ENCODE measurements around the gene APLNR.

DNA sequence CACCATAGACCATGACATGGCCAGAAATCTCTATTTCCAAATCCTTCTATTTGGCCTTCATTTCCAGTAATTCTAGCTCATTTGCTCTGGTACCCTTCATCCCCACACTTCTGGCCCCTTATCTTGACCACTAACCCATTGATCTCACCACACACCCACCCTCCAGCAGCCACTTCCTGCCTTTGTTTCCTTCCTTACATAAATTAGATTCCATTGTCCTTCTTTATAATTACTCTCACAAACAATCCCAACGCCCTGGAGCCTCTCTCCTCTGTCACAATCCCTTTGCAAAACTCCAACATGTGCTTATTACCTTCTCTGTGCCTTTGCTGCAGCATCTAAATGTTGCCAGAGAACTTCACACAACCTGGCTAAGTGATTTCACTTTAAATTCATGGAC, 14.8 kb downstream of the APLNR start:
- TF ChIP-seq, protein P1, sequence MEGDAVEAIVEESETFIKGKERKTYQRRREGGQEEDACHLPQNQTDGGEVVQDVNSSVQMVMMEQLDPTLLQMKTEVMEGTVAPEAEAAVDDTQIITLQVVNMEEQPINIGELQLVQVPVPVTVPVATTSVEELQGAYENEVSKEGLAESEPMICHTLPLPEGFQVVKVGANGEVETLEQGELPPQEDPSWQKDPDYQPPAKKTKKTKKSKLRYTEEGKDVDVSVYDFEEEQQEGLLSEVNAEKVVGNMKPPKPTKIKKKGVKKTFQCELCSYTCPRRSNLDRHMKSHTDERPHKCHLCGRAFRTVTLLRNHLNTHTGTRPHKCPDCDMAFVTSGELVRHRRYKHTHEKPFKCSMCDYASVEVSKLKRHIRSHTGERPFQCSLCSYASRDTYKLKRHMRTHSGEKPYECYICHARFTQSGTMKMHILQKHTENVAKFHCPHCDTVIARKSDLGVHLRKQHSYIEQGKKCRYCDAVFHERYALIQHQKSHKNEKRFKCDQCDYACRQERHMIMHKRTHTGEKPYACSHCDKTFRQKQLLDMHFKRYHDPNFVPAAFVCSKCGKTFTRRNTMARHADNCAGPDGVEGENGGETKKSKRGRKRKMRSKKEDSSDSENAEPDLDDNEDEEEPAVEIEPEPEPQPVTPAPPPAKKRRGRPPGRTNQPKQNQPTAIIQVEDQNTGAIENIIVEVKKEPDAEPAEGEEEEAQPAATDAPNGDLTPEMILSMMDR (IDR thresholded peaks at IDR 0.05; ENCODE audit: extremely low read depth in 1 of 2, insufficient read depth in 1 of 2, low read depth in 1 of 2, low read length in 2 of 2) = no peak
- TF ChIP-seq, protein P2, sequence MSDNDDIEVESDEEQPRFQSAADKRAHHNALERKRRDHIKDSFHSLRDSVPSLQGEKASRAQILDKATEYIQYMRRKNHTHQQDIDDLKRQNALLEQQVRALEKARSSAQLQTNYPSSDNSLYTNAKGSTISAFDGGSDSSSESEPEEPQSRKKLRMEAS (IDR thresholded peaks at IDR 0.05; ENCODE audit: insufficient read depth, insufficient read length) = no peak
- TF ChIP-seq POLR2AphosphoS5 (IDR thresholded peaks at IDR 0.05; ENCODE audit: insufficient read depth, low read depth, low read length) (no peak), POLR2A (IDR thresholded peaks at IDR 0.05; ENCODE audit: low read depth, low read length) (no peak), FOS (IDR thresholded peaks at IDR 0.05; ENCODE audit: borderline replicate concordance, insufficient read depth, low read length) (no peak)
